Measurements from ENCODE around the gene HECW1.

HECW1 gene

DNA sequence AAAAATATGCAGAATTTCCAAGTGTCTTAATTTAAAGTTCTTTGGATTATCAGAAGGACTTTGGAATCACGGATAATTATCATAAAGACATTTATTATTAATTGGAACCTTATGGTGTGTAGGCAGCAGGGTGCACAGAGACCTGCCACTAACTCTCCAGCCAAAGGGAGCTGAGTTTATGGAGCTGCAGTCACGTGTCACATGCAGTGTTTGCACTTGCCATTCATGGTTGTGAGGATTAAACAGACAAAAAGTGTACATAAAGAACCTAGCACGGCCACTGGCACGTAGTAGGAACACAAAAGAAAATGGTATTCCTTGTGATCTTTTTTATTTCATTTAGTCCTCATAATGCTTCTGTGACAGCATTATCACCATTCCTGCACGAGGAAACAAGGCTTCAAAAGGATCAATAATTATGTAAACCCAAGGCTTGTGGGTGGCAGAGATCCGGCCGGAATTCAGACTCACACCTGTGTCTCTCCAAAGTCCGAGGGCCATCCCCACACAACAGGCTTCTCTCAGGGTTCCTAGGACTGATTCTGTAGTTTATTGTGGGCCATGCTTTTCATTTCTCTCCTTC is 326.5 kb downstream of the HECW1 start:
- in situ Hi-C loops (cut with HindIII; ENCODE audit: low pct_ligation_motif_present, low sequenced_read_pairs): no loop called here
- TF ChIP-seq, protein P1, sequence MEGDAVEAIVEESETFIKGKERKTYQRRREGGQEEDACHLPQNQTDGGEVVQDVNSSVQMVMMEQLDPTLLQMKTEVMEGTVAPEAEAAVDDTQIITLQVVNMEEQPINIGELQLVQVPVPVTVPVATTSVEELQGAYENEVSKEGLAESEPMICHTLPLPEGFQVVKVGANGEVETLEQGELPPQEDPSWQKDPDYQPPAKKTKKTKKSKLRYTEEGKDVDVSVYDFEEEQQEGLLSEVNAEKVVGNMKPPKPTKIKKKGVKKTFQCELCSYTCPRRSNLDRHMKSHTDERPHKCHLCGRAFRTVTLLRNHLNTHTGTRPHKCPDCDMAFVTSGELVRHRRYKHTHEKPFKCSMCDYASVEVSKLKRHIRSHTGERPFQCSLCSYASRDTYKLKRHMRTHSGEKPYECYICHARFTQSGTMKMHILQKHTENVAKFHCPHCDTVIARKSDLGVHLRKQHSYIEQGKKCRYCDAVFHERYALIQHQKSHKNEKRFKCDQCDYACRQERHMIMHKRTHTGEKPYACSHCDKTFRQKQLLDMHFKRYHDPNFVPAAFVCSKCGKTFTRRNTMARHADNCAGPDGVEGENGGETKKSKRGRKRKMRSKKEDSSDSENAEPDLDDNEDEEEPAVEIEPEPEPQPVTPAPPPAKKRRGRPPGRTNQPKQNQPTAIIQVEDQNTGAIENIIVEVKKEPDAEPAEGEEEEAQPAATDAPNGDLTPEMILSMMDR (IDR thresholded peaks at IDR 0.05; ENCODE audit: low read depth, low read length, missing control alignments): no peak
- Histone ChIP-seq H3K27me3 (replicated peaks) (no peaks in the 10 kb centered on the region), H3K36me3 (replicated peaks) (no peaks in the 10 kb centered on the region), H3K27ac (no peak overlapping the region), H3K4me3 (ENCODE audit: low read depth, low read length) (no peak overlapping the region)
- DNase-seq: no peak

DNA sequence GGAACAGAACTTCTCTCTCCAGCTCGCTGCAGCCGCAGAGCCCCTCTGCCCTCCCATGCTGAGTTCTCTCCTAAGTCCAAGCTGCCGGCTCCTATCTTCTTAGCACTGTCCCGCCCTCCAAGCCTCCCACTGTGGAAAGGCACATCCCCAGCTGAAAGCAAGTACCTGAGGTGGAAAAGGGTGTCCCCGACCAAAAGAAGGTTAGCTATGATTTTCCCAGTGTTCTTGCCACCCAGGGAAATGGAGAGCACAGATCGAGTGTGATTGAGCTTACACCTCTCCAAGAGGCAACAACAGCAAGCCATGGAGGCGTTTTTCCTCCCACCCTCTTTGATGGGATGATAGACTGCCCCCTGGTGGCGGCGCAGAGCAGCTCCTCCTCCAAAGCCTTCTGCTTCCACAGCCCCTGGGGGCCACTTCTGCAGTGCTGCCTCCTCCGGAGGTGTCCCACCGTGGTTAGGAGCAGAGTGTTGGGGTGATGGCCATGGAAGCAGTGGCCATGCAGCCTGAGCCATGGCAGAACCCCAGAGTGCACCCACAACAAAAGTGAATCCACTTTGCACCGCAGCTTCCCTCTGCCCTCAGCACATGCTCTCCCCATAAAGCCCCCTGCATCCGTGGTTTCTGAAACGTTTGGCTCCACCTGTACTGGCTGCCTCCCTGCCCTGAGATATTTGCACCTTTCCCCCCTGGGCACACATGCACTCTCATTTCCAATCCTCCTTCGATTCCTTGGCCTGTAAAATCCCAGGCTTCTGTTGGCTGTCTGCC is 327.4 kb downstream of the HECW1 start:
- peak; percentile 12 for DNase-seq
- TF ChIP-seq, protein P1 (IDR thresholded peaks at IDR 0.05; ENCODE audit: low read depth, low read length, missing control alignments): peak; percentile 92
- in situ Hi-C loops (cut with HindIII; ENCODE audit: low pct_ligation_motif_present, low sequenced_read_pairs): no loop called here
- H3K27me3 ChIP-seq (replicated peaks): no peaks in the 10 kb centered on the region
- no peak overlapping the region for H3K4me3 ChIP-seq (ENCODE audit: low read depth, low read length)
- H3K36me3 ChIP-seq (replicated peaks): no peaks in the 10 kb centered on the region
- no peak overlapping the region for H3K27ac ChIP-seq

DNA sequence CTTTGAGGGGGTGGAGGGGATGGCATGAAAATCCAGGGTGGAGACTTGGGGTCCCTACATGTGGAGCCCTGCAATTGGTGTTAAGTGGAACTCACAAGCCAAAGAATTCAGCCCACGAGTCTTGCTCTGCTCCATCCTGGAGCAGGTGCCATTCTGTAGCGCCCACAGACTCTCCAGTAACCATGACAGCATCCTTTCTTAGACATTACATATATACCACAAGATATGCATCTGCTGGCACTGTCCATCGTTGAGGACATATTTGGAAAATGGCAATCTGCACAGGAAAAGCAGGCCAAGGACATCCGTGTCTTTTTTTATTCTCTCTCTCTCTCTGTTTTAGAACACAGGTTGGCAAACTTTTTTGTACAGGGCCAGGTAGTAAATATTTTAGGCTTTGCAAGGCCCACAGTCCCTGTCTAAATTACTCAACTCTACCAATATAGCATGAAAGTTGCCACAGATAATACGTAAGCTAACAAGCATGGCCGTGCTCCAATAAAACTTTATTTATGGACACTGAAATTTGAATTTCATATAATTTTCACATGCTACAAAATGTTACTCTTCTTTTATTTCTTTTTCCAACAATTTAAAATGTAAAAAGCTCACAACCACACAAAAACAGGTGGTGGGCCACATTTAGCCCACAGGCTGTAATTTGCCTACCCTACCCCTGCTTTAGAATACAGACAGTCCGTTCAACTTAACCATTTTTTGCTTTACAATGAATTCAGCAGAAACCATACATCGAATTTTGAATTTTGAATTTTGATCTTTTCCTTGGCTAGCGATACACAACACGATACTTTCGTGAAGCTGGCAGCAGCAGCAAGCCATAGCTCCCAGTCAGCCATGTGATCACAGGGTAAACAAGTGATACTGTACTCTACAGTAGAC is 329.0 kb downstream of the HECW1 start:
- Histone ChIP-seq H3K4me3 (ENCODE audit: low read depth, low read length) (no peak overlapping the region), H3K27ac (no peak overlapping the region), H3K27me3 (replicated peaks) (no peaks in the 10 kb centered on the region), H3K36me3 (replicated peaks) (no peaks in the 10 kb centered on the region)
- DNase-seq: no peak
- in situ Hi-C loops (cut with HindIII; ENCODE audit: low pct_ligation_motif_present, low sequenced_read_pairs): no loop called here
- TF ChIP-seq, protein P1 (IDR thresholded peaks at IDR 0.05; ENCODE audit: low read depth, low read length, missing control alignments): no peak

DNA sequence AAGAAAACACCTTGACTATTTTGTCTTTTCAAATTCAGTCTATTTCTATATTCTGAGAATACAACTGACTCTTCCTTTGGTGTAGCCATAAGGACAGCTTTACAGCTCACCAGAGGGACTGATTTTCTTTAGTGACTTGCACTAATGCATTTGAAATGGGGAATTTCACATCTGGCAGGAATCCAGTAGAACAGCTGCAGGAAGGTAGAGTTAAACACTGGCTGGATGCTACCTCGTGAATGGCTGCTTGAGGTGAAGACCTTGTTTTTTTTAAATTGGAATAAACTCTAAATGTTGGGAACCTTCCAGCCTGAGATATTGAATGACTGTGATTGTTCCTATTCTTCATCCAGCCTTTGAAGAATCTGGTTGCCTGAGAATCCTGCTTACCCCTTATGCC is 330.9 kb downstream of the HECW1 start:
- Histone ChIP-seq H3K36me3 (replicated peaks) (no peaks in the 10 kb centered on the region), H3K4me3 (ENCODE audit: low read depth, low read length) (no peak overlapping the region), H3K27me3 (replicated peaks) (no peaks in the 10 kb centered on the region), H3K27ac (no peak overlapping the region)
- in situ Hi-C loops (cut with HindIII; ENCODE audit: low pct_ligation_motif_present, low sequenced_read_pairs): no loop called here
- DNase-seq: no peak
- TF ChIP-seq, protein P1 (IDR thresholded peaks at IDR 0.05; ENCODE audit: low read depth, low read length, missing control alignments): no peak

DNA sequence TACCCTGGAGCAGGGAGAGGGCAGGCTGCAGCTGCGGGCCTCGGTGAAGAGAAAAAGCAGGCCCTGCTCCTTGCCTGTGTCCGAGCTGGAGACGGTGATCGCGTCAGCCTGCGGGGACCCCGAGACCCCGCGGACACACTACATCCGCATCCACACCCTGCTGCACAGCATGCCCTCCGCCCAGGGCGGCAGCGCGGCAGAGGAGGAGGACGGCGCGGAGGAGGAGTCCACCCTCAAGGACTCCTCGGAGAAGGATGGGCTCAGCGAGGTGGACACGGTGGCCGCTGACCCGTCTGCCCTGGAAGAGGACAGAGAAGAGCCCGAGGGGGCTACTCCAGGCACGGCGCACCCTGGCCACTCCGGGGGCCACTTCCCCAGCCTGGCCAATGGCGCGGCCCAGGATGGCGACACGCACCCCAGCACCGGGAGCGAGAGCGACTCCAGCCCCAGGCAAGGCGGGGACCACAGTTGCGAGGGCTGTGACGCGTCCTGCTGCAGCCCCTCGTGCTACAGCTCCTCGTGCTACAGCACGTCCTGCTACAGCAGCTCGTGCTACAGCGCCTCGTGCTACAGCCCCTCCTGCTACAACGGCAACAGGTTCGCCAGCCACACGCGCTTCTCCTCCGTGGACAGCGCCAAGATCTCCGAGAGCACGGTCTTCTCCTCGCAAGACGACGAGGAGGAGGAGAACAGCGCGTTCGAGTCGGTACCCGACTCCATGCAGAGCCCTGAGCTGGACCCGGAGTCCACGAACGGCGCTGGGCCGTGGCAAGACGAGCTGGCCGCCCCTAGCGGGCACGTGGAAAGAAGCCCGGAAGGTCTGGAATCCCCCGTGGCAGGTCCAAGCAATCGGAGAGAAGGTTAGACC is 332.5 kb downstream of the HECW1 start:
- H3K4me3 ChIP-seq (ENCODE audit: low read depth, low read length): no peak overlapping the region
- no peaks in the 10 kb centered on the region for H3K36me3 ChIP-seq (replicated peaks)
- in situ Hi-C loops (cut with HindIII; ENCODE audit: low pct_ligation_motif_present, low sequenced_read_pairs): no loop called here

More for the DNA sequence above, 332.5 kb downstream of the HECW1 start:
- no peak for DNase-seq
- H3K27me3 ChIP-seq (replicated peaks): no peaks in the 10 kb centered on the region
- H3K27ac ChIP-seq: no peak overlapping the region
- TF ChIP-seq, protein P1 (IDR thresholded peaks at IDR 0.05; ENCODE audit: low read depth, low read length, missing control alignments): no peak

Measured in brain microvascular endothelial cell (primary cell).